Measurements from ENCODE around the gene CISTR.
"Not testable (repeated sequence)": the region's sequence is repeated elsewhere in the genome, so short reads cannot be mapped to it uniquely, and the experiment has no call there.

The CISTR gene

GRCh38 chr12:53718567-53718966 is 33.2 kb downstream of the CISTR start:
- DNase-seq (ENCODE audit: low spot score), result not testable (repeated sequence)

- no peak for DNase-seq (ENCODE audit: low spot score)
These were observed 34.5 kb downstream of the CISTR start for GRCh38 chr12:53717319-53717718.

GRCh38 chr12:53714004-53714403 is 37.8 kb downstream of the CISTR start:
- DNase-seq (ENCODE audit: low spot score), result no peak

- DNase-seq (ENCODE audit: low spot score), result no peak
These were observed 38.3 kb downstream of the CISTR start for GRCh38 chr12:53713516-53713915.

- no peak for DNase-seq (ENCODE audit: low spot score)
These were observed 39.6 kb downstream of the CISTR start for GRCh38 chr12:53712059-53712643.

GRCh38 chr12:53710091-53710490 is 41.7 kb downstream of the CISTR start:
- no peak for DNase-seq (ENCODE audit: low spot score)

GRCh38 chr12:53709671-53710070 is 42.1 kb downstream of the CISTR start:
- DNase-seq (ENCODE audit: low spot score), result no peak

GRCh38 chr12:53706080-53706479 is 45.7 kb downstream of the CISTR start:
- no peak for DNase-seq (ENCODE audit: low spot score)

- DNase-seq (ENCODE audit: low spot score), result no peak
These were observed 48.0 kb downstream of the CISTR start for GRCh38 chr12:53703756-53704155.

- peak; percentile 92 for DNase-seq (ENCODE audit: low spot score)
These were observed 50.1 kb downstream of the CISTR start for GRCh38 chr12:53701518-53702264.

GRCh38 chr12:53700567-53700966 is 51.2 kb downstream of the CISTR start:
- no peak for DNase-seq (ENCODE audit: low spot score)

- no peak for DNase-seq (ENCODE audit: low spot score)
These were observed 52.1 kb downstream of the CISTR start for GRCh38 chr12:53699678-53700025.

GRCh38 chr12:53698948-53699677 is 52.7 kb downstream of the CISTR start:
- DNase-seq (ENCODE audit: low spot score), result no peak

GRCh38 chr12:53696655-53697331 is 55.0 kb downstream of the CISTR start:
- DNase-seq (ENCODE audit: low spot score), result no peak
